HL-60 (cell line): ENCODE results near the gene SMCP.

ENCODE experiments used
- POLR2AphosphoS5 ChIP-seq: IDR thresholded peaks from 2 replicates; pipeline ENCODE4 v1.6.1; 2012; ENCODE audit warnings: low read depth
- TF ChIP-seq, protein P1 (sequence below): IDR thresholded peaks from one replicate; pipeline ENCODE4 v1.5.1; 2011; ENCODE audit warnings: low read length, control low read depth, inconsistent platforms; ENCODE audit not compliant: insufficient read depth

DNA sequence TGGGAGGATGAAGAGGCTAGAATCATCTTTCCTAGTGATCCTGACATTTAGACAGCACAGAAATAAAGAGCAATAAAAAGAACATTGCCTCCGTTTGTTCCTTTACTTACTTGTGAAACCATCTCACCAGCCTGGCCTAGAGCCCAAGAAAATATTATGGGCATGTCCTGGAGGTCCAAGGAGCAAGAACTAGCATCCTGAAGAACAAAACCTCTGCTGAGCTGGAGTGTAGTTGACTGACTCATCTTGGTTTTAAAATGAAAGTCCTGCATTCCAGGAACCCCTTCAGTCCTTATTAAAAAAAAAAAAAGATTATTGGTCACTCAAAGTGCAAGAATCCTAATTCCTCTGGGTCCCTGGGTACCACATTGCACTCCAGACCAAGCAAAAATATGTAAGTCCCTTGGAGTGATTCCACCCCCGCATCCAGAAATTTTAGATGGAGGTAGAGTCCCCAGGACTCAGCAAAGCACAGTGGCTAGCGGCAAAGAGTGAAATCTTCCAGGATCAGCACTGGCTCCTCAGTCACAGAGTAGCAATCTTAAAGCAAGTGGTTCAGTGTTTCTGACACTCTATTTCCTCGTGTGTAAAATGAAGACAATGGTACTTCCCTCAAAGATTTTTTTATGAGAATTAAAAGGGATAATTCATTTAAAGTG is 7.0 kb downstream of the SMCP start:
- TF ChIP-seq, protein P1, sequence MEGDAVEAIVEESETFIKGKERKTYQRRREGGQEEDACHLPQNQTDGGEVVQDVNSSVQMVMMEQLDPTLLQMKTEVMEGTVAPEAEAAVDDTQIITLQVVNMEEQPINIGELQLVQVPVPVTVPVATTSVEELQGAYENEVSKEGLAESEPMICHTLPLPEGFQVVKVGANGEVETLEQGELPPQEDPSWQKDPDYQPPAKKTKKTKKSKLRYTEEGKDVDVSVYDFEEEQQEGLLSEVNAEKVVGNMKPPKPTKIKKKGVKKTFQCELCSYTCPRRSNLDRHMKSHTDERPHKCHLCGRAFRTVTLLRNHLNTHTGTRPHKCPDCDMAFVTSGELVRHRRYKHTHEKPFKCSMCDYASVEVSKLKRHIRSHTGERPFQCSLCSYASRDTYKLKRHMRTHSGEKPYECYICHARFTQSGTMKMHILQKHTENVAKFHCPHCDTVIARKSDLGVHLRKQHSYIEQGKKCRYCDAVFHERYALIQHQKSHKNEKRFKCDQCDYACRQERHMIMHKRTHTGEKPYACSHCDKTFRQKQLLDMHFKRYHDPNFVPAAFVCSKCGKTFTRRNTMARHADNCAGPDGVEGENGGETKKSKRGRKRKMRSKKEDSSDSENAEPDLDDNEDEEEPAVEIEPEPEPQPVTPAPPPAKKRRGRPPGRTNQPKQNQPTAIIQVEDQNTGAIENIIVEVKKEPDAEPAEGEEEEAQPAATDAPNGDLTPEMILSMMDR = no peak
- no peak for TF ChIP-seq POLR2AphosphoS5
